ENCODE results near the gene PFDN5.

GRCh38 chr12:53343969-53344368 lies 48.6 kb downstream of the PFDN5 start:
- TF ChIP-seq ELK1 (CRISPR knock-in tag; IDR thresholded peaks at IDR 0.05), result no peak
- TF ChIP-seq ZNF436 (CRISPR knock-in tag; IDR thresholded peaks at IDR 0.05), result no peak

All from K562 (cell line).